OCI-M2 (cell line): Measurements from ENCODE around the gene ERBB3.
"Not testable (repeated sequence)": the region's sequence is repeated elsewhere in the genome, so short reads cannot be mapped to it uniquely, and the experiment has no call there.

ENCODE experiments used
- DNase-seq: peaks from one replicate; lab custom pipeline; 2025; ENCODE audit not compliant: unreplicated experiment; lab: John Stamatoyannopoulos, UW

Gene ERBB3

GRCh38 chr12:56079723-56080555 lies at the start of gene ERBB3:
ERBB3 (plus strand) TSS chr12:56080165; CDS start chr12:56080301, 136 bp downstream.
- no peak for DNase-seq

GRCh38 chr12:56031987-56032386 lies 48.0 kb upstream of the ERBB3 start:
- DNase-seq, result no peak

DNA sequence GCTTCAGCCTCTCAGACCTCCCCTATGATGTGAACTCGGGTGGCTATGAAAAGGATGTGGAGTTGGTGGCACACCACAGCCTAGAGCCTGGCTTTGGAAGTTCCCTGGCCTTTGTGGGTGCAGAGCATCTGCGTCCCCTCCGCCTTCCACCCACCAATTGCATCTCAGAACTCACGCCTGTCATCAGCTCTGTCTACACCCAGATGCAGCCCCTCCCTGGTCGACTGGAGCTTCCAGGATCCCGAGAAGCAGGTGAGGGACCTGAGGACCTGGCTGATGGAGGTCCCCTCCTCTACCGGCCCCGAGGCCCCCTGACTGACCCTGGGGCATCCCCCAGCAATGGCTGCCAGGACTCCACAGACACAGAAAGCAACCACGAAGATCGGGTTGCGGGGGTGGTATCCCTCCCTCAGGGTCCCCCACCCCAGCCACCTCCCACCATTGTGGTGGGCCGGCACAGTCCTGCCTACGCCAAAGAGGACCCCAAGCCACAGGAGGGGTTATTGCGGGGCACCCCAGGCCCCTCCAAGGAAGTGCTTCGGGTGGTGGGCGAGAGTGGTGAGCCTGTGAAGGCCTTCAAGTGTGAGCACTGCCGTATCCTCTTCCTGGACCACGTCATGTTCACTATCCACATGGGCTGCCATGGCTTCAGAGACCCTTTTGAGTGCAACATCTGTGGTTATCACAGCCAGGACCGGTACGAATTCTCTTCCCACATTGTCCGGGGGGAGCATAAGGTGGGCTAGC lies 45.2 kb upstream of the ERBB3 start:
- DNase-seq, result no peak

- no peak for DNase-seq
Measured at GRCh38 chr12:56037161-56037560, 42.8 kb upstream of the ERBB3 start.

DNA sequence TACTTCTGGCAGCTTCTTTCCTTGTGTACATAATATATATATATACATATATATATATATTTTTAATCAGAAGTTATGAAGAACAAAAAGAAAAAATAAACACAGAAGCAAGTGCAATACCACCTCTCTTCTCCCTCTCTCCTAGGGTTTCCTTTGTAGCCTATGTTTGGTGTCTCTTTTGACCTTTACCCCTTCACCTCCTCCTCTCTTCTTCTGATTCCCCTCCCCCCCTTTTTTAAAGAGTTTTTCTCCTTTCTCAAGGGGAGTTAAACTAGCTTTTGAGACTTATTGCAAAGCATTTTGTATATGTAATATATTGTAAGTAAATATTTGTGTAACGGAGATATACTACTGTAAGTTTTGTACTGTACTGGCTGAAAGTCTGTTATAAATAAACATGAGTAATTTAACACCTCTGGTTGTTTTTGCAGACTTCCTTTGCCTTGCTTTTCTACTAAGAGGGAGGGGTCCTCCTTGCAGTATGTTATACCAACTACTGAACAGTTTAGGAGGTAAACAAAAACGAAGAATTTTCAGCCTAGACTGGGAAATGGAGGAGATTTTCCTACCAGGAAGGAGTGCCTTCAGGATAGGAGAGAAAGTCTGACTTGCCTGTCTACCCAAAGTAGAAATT lies 41.8 kb upstream of the ERBB3 start:
- no peak for DNase-seq

GRCh38 chr12:56040151-56040550 lies 39.8 kb upstream of the ERBB3 start:
- no peak for DNase-seq

DNA sequence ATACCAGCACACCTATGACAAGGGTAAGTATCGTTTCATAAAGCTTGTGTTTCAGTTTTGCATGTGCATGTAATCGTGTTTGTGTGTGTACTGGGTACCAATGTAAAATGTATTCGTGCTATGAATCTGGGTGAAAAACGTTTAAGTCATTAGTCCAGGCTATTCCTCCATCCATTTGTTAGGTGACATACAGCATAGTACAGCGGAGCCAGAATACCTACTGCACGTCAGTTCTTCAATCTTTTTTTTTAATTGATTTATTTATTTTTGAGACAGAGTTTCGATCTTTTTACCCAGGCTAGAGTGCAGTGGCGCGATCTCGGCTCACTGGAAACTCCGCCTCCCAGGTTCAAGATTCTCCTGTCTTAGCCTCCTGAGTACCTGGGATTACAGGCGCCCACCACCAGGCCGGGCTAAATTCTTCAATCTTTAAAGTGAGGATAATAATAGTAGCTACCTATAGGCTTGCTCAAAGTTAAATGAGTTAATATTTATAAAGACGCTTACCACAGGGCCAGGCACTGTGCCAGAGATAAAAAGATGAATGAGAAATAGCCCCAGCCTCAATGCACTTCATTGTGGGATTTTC lies 38.9 kb upstream of the ERBB3 start:
- DNase-seq, result no peak

GRCh38 chr12:56041552-56042429 lies 38.2 kb upstream of the ERBB3 start, which contains the start of gene RPS26:
RPS26 (plus strand) TSS chr12:56041918; CDS start chr12:56042167, 249 bp downstream.
- peak; percentile 63 for DNase-seq

DNA sequence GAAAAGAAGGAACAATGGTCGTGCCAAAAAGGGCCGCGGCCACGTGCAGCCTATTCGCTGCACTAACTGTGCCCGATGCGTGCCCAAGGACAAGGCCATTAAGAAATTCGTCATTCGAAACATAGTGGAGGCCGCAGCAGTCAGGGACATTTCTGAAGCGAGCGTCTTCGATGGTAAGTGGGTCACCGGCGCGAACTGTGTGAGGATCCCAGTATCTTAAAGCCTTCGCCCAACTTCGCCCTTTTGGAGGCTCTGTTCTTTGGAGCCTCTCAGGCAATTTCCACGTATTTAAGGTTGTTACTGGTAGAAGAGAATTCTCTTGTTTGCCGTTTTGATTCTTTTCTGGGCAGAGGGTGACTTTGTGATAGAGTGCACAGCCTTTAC lies 37.5 kb upstream of the ERBB3 start:
- DNase-seq, result not testable (repeated sequence)

DNA sequence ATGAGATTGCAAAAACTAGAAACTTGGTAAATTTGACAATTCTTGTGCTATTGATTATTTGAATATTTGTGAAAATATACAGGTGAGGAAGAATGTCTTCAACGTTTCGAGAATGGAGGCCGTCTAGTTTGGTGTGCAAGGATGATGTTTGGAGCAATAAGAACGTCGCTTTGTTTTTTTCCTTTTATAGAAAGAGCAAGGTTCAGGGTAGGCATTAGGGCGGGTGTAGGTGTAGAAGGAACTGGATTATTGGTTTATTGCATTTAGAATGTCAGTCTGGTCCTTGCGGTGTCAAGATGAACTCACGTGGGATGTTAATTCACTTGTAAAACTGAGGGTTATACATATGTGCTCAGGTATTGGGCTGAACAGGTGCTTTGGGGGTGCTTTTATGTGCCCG lies 37.1 kb upstream of the ERBB3 start:
- DNase-seq, result no peak

- DNase-seq, result no peak
Measured at GRCh38 chr12:56046027-56046780, 33.8 kb upstream of the ERBB3 start.

DNA sequence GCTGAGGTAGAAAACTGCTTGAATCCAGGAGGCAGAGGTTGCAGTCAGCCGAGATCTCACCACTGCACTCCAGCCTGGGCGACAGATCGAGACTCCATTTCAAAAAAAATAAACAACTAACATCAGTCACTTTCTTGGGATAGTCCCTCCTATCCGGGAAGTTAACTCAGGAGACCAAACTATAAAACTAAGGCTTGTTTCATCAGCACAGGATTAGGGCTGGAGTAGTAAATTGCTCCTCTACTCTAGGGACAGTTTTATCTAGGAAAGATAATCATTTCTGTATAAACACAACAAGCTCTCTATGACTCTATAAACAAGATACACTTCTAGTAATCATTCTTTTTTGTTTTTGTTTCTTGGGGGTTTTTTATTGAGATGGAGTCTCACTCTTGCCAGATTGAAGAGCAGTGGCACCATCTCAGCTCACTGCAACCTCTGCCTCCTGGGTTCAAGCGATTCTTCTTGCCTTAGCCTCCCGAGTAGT lies 26.5 kb upstream of the ERBB3 start:
- no peak for DNase-seq

- DNase-seq, result not testable (repeated sequence)
Measured at GRCh38 chr12:56059964-56060363, 20.0 kb upstream of the ERBB3 start.

DNA sequence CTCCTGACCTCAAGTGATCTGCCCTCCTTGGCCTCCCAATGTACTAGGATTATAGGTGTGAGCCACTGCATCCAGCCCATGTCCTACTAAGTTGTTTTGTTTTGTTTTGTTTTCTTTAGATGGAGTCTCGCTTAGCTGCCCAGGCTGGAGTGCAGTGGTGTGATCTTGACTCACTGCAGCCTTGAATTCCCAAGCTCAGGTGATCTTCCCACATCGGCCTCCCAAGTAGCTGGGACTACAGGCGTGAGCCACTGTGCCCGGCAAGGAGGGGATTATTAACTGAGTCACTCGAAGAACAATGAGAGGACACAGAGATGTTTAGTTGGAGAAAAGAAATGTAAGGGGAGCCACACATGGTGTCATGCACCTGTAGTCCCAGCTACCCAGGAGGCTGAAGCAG lies 18.0 kb upstream of the ERBB3 start:
- no peak for DNase-seq

DNA sequence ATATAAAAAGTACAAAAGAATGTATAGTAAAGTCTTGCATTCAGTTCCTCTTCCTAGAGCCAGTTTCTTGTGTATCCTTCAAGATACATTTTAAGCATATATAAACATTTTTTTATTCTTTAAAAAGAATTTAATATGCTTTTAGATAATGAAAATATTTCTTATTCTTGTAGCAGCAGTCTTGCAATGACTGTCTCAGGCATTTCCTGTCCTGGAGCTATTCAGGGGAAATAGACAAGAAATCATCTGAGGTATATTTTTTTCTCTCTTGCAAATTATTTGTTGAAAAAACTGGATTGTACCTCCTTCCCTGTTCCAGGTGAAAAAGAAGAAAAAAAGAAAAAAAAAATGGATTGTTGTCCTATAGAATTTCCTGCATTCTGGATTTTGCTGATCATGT lies 17.0 kb upstream of the ERBB3 start:
- DNase-seq, result no peak

- no peak for DNase-seq
Measured at GRCh38 chr12:56071648-56072047, 8.3 kb upstream of the ERBB3 start.

DNA sequence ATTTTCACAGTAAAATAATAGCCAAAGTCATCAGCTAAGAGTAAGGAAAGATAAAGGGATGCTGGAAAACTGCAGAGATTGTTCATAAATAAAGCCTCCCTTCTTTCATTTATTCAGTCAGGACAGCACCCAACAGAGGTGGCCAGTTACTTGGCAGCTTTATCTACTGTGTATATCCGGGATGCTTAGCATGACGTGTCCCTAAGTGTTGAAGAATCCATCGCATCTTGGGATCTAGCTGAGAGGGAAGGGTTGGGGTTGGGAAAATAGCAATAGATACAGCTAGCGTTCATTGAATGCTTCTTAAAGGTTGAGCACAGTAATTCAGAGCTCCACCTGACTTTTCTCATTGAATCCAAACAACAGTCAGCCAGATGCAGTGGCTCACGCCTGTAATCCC lies 5.6 kb upstream of the ERBB3 start:
- DNase-seq, result no peak

DNA sequence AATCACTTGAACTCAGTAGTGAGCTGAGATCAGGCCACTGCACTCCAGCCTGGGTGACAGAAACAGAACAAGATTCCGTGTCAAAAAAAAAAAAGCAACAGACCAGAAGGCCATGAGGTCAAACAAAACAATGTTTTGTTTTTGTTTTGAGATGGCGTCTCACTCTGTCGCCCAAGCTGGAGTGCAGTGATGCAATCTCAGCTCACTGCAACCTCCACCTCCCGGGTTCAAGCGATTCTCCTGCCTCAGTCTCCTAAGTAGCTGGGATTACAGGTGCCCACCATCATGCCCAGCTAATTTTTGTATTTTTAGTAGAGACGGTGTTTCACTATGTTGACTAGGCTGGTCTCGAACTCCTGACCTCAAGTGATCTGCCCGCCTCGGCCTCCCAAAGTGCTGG lies 2.0 kb upstream of the ERBB3 start:
- DNase-seq, result not testable (repeated sequence)

GRCh38 chr12:56078427-56078826 lies 1.5 kb upstream of the ERBB3 start:
- no peak for DNase-seq
